HepG2 (cell line): ENCODE measurements around the gene PLXNC1. TPM values are rescaled to one million over a fixed set of nuclear protein-coding genes. Genes with fewer than 3 reads are reported as not detected.
A peak's percentile ranks its signal among the peaks of the same experiment; 100 is the strongest.

ENCODE experiments used
- BRD4 ChIP-seq: sonication (generic); formaldehyde crosslinking; IDR thresholded peaks from 2 replicates; pipeline ENCODE4 v1.4.0; 2020; ENCODE audit warnings: missing genetic modification reagents
- CENPT ChIP-seq: sonication (generic); formaldehyde crosslinking; IDR thresholded peaks from 2 replicates; pipeline ENCODE4 v1.8.0; 2022; ENCODE audit warnings: low read depth, mild to moderate bottlenecking, moderate library complexity, missing genetic modification reagents
- GTF2F1 ChIP-seq: fragments of 150-350 bp; IDR thresholded peaks from 2 replicates; pipeline ENCODE4 v1.6.1; 2014; ENCODE audit warnings: low read length
- HES4 ChIP-seq: sonication (generic); formaldehyde crosslinking; IDR thresholded peaks from 2 replicates; pipeline ENCODE4 v1.9.0; 2021; ENCODE audit warnings: mild to moderate bottlenecking, missing genetic modification reagents, borderline replicate concordance
- MEF2D ChIP-seq: sonication (generic); formaldehyde crosslinking; IDR thresholded peaks from 2 replicates; pipeline ENCODE4 v1.5.1; 2020; ENCODE audit warnings: mild to moderate bottlenecking, missing genetic modification reagents
- MXD4 ChIP-seq: IDR thresholded peaks from 2 replicates; pipeline ENCODE4 v1.6.1; 2016; ENCODE audit warnings: mild to moderate bottlenecking, missing biosample characterization, missing genetic modification reagents
- NFAT5 ChIP-seq: sonication (generic); formaldehyde crosslinking; IDR thresholded peaks from 2 replicates; pipeline ENCODE4 v1.4.0; 2020; ENCODE audit warnings: missing genetic modification reagents
- PLSCR1 ChIP-seq: sonication (generic); formaldehyde crosslinking; IDR thresholded peaks from 2 replicates; pipeline ENCODE4 v1.5.0; 2020; ENCODE audit warnings: missing genetic modification reagents, mild to moderate bottlenecking, borderline replicate concordance
- SALL2 ChIP-seq: sonication (generic); formaldehyde crosslinking; IDR thresholded peaks from 2 replicates; pipeline ENCODE4 v1.8.1; 2023; ENCODE audit warnings: mild to moderate bottlenecking, missing genetic modification reagents, inconsistent platforms
- TAF1 ChIP-seq: sonication (generic); formaldehyde crosslinking; IDR thresholded peaks from 2 replicates; pipeline ENCODE4 v1.4.0; 2020; ENCODE audit warnings: missing genetic modification reagents
- TBL1XR1 ChIP-seq: fragments of 150-350 bp; IDR thresholded peaks from 2 replicates; pipeline ENCODE4 v1.6.1; 2014; ENCODE audit warnings: borderline replicate concordance, low read length; ENCODE audit not compliant: partially characterized antibody
- TFAP4 ChIP-seq: sonication (generic); IDR thresholded peaks from 2 replicates; pipeline ENCODE4 v1.6.1; 2016; ENCODE audit warnings: low read depth, borderline replicate concordance
- ZBTB37 ChIP-seq: sonication (generic); formaldehyde crosslinking; IDR thresholded peaks from 2 replicates; pipeline ENCODE4 v1.4.0; 2020; ENCODE audit warnings: mild to moderate bottlenecking, missing genetic modification reagents
- ZNF136 ChIP-seq: sonication (generic); formaldehyde crosslinking; IDR thresholded peaks from 2 replicates; pipeline ENCODE4 v1.8.1; 2022; ENCODE audit warnings: low read depth, mild to moderate bottlenecking, moderate library complexity, missing genetic modification reagents
- ZNF138 ChIP-seq: sonication (generic); formaldehyde crosslinking; IDR thresholded peaks from 2 replicates; pipeline ENCODE4 v1.5.0; 2020; ENCODE audit warnings: mild to moderate bottlenecking, low read depth, missing genetic modification reagents
- ZNF160 ChIP-seq: sonication (generic); formaldehyde crosslinking; IDR thresholded peaks from 2 replicates; pipeline ENCODE4 v1.8.0; 2022; ENCODE audit warnings: mild to moderate bottlenecking, inconsistent platforms, missing genetic modification reagents
- ZNF281 ChIP-seq: sonication (generic); formaldehyde crosslinking; IDR thresholded peaks from 2 replicates; pipeline ENCODE4 v1.4.0; 2020; ENCODE audit warnings: missing genetic modification reagents, borderline replicate concordance
- ZNF570 ChIP-seq: sonication (generic); formaldehyde crosslinking; IDR thresholded peaks from 2 replicates; pipeline ENCODE4 v1.4.0; 2020; ENCODE audit warnings: mild to moderate bottlenecking, missing genetic modification reagents, borderline replicate concordance
- ZNF713 ChIP-seq: sonication (generic); formaldehyde crosslinking; IDR thresholded peaks from 2 replicates; pipeline ENCODE4 v1.4.0; 2020; ENCODE audit warnings: mild to moderate bottlenecking, missing genetic modification reagents
- ZNF781 ChIP-seq: sonication (generic); formaldehyde crosslinking; IDR thresholded peaks from 2 replicates; pipeline ENCODE4 v1.5.1; 2020; ENCODE audit warnings: borderline replicate concordance, mild to moderate bottlenecking, missing genetic modification reagents; ENCODE audit errors: not compliant biosample characterization
- polyA plus RNA-seq, 8 experiments: library from polyadenylated mRNA; depleted of rRNA in 3 of 8; stranded (reverse) in 7 of 8; unstranded in 1 of 8; fragments of >200 nt; fragmentation: Illumina TruSeq in 4 of 8; extraction: Trizol in 4 of 8; gene quantifications; 2 replicates each; pipeline versions ENCODE4 v1.2.1 to v1.2.3, GENCODE V29; 2011 to 2016; ENCODE audit warnings: low read depth in 4 of 8, missing spikeins in 1 of 8, mixed read lengths in 1 of 8; ENCODE audit not compliant: insufficient read depth in 1 of 8
- total RNA-seq, 5 experiments: library from RNA; depleted of rRNA; stranded (reverse); fragments of >200 nt; fragmentation: Illumina TruSeq; extraction: Trizol; gene quantifications; 2 replicates each; pipeline ENCODE4 v1.2.3, GENCODE V29; 2016; ENCODE audit warnings: low read depth in 1 of 5

The PLXNC1 gene
- total and polyA plus RNA-seq, 2 of the 13 experiments (the other 11 are each of a cell fraction or from before 2014, with no cell fraction given) = 6.6 to 11.2 TPM

- TF ChIP-seq ZNF281 (CRISPR knock-in tag) = no peak
- no peak for TF ChIP-seq NFAT5 (CRISPR knock-in tag)
- TF ChIP-seq MEF2D = 0 out of 2 replicates have a peak, but pooled peaks have one; percentile 23
- TF ChIP-seq ZNF138 (CRISPR knock-in tag) = no peak
- no peak for TF ChIP-seq HES4 (CRISPR knock-in tag)
- TF ChIP-seq TAF1 (CRISPR knock-in tag) = no peak
- TF ChIP-seq TFAP4 = peak; percentile 95
- TF ChIP-seq GTF2F1 = no peak
- no peak for TF ChIP-seq ZNF781 (CRISPR knock-in tag)
- no peak for TF ChIP-seq TBL1XR1
- TF ChIP-seq BRD4 = no peak
- TF ChIP-seq SALL2 (CRISPR knock-in tag) = no peak
- no peak for TF ChIP-seq ZNF160 (CRISPR knock-in tag)
- TF ChIP-seq ZNF570 = no peak
- TF ChIP-seq ZNF136 (CRISPR knock-in tag) = no peak
- no peak for TF ChIP-seq PLSCR1 (CRISPR knock-in tag)
- TF ChIP-seq ZNF713 (CRISPR knock-in tag) = no peak
- no peak for TF ChIP-seq ZBTB37 (CRISPR knock-in tag)
- peak; percentile 52; the same call in 1 of the 2 replicates for TF ChIP-seq MXD4 (CRISPR knock-in tag)
- no peak for TF ChIP-seq CENPT
Measured at GRCh38 chr12:94172973-94173372, 24.6 kb downstream of the PLXNC1 start (continued).
